GM23248 (cell line): Measurements from ENCODE around the gene MDM1. TPM values are rescaled to one million over a fixed set of nuclear protein-coding genes. Genes with fewer than 3 reads are reported as not detected.

Source experiments
- DNase-seq: peaks from one replicate; pipeline ENCODE4 v3.0.0-alpha.2; 2015
- H2AFZ ChIP-seq: fragments of 200-600 bp; sonication (generic); 2 replicates; pipeline ENCODE4 v1.6.1; 2016; ENCODE audit warnings: antibody characterized with exemption
- H3F3A ChIP-seq: fragments of 200-600 bp; sonication (generic); 2 replicates; pipeline ENCODE4 v1.6.1; 2016; ENCODE audit warnings: mild to moderate bottlenecking, antibody characterized with exemption, mixed run types; ENCODE audit not compliant: insufficient read depth
- H3K27ac ChIP-seq: fragments of 200-600 bp; sonication (generic); 2 replicates; pipeline ENCODE4 v1.5.1; 2016; ENCODE audit warnings: mild to moderate bottlenecking
- H3K27me3 ChIP-seq: fragments of 200-600 bp; sonication (generic); replicated peaks from 2 replicates; pipeline ENCODE4 v1.6.1; 2016; ENCODE audit warnings: mild to moderate bottlenecking; ENCODE audit not compliant: insufficient read depth
- H3K36me3 ChIP-seq: fragments of 200-600 bp; sonication (generic); 2 replicates; pipeline ENCODE4 v1.6.1; 2016; ENCODE audit warnings: low read depth, mild to moderate bottlenecking
- H3K4me1 ChIP-seq: fragments of 200-600 bp; sonication (generic); 2 replicates; pipeline ENCODE4 v1.6.1; 2016; ENCODE audit warnings: mild to moderate bottlenecking; ENCODE audit not compliant: insufficient read depth
- H3K4me2 ChIP-seq: fragments of 200-600 bp; sonication (generic); one replicate; pipeline ENCODE4 v1.6.1; 2016; ENCODE audit warnings: mild to moderate bottlenecking; ENCODE audit not compliant: unreplicated experiment
- H3K4me3 ChIP-seq: fragments of 200-600 bp; sonication (generic); 2 replicates; pipeline ENCODE4 v1.5.1; 2016; ENCODE audit warnings: mild to moderate bottlenecking
- H3K79me2 ChIP-seq: fragments of 200-600 bp; sonication (generic); 2 replicates; pipeline ENCODE4 v1.6.1; 2016; ENCODE audit warnings: mild to moderate bottlenecking; ENCODE audit not compliant: insufficient read depth
- H3K9ac ChIP-seq: fragments of 200-600 bp; sonication (generic); 2 replicates; pipeline ENCODE4 v1.6.1; 2016; ENCODE audit warnings: mild to moderate bottlenecking
- H3K9me2 ChIP-seq: fragments of 200-600 bp; sonication (generic); 2 replicates; pipeline ENCODE4 v1.6.1; 2016; ENCODE audit warnings: mixed run types, mild to moderate bottlenecking, moderate library complexity; ENCODE audit not compliant: insufficient read depth
- H3K9me3 ChIP-seq: fragments of 200-600 bp; sonication (generic); one replicate; pipeline ENCODE4 v1.6.1; 2017; ENCODE audit warnings: low read depth
- H4K20me1 ChIP-seq: fragments of 200-600 bp; sonication (generic); 2 replicates; pipeline ENCODE4 v1.6.0; 2016; ENCODE audit not compliant: insufficient read depth
- EZH2 ChIP-seq: fragments of 200-600 bp; sonication (generic); IDR thresholded peaks from 2 replicates; pipeline ENCODE4 v1.6.1; 2018; ENCODE audit warnings: antibody characterized with exemption, mild to moderate bottlenecking; ENCODE audit not compliant: insufficient read depth, poor library complexity, severe bottlenecking
- EZH2phosphoT487 ChIP-seq: fragments of 200-600 bp; sonication (generic); IDR thresholded peaks from 2 replicates; pipeline ENCODE4 v1.6.1; 2018; ENCODE audit warnings: antibody characterized with exemption, moderate library complexity, mild to moderate bottlenecking, low read depth; ENCODE audit not compliant: insufficient read depth
- WGBS, 2 experiments: methylation state at CpG; one replicate each; pipeline ENCODE4 v1.1.6; 2015 to 2017; ENCODE audit warnings: low lambda C conversion rate in 2 of 2, low coverage in 1 of 2; ENCODE audit errors: missing lambda C conversion rate in 2 of 2; 5-methylcytosine and 5-hydroxymethylcytosine counted together
- in situ Hi-C: fragments of 300-500 bp; cut with MboI; formaldehyde crosslinking; loops from 2 replicates; pipeline ENCODE4 v1.15.0; 2020
- polyA plus RNA-seq: library from polyadenylated mRNA; unstranded; fragments of >200 nt; fragmentation: Nextera tagmentation; extraction: Ambion mirVana; gene quantifications from 2 replicates; pipeline ENCODE4 v1.2.1, GENCODE V29; 2016
- total RNA-seq: library from RNA; depleted of rRNA; stranded (reverse); fragments of >200 nt; shearing (Covaris generic); gene quantifications from 2 replicates; pipeline ENCODE4 v1.2.3, GENCODE V29; 2014

Gene MDM1
- total and polyA plus RNA-seq, 2 experiments from 2014 or later, result 7.3 to 9.9 TPM

GRCh38 chr12:68264158-68264855, 67.9 kb downstream of the MDM1 start:
- Histone ChIP-seq H3K9me3 (no peaks in the 10 kb centered on the region), H3K27me3 (no peaks in the 10 kb centered on the region), H2AFZ (no peak overlapping the region), H4K20me1 (no peaks in the 10 kb centered on the region), H3K27ac (peak overlapping the region; percentile 72), H3F3A (peaks cover 48% of the 10 kb centered on the region), H3K4me3 (no peak overlapping the region), H3K4me1 (peaks cover 79% of the 10 kb centered on the region), H3K4me2 (peak overlapping the region; percentile 16), H3K9ac (no peak overlapping the region), H3K79me2 (no peaks in the 10 kb centered on the region), H3K9me2 (no peaks in the 10 kb centered on the region), H3K36me3 (no peaks in the 10 kb centered on the region)
- in situ Hi-C loops, result no loop called here
- 72 to 78% methylated on average over 6 to 7 of the region's 7 CpGs for WGBS, 2 experiments
- TF ChIP-seq EZH2phosphoT487 (no peak), EZH2 (no peak)
- DNase-seq, result peak; percentile 68

DNA sequence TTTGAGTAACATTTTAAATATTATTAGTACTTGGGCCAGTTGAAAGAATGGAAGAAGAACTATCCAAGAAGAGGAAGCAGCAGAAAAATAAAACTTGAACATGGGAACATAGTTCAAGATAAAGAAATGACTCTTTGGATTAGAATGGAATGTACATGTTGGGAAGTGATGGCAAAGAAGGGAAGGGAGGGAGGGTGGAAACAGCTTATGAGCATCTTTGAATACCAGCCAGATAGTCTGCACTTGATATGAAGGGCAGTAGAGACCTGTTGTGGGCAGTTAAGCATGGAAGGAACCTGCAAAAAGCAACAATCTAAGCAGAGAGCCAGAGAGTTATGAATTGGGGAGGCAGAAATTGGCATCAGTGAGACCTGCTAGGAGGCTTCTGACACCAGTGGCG, 68.8 kb downstream of the MDM1 start:
- H4K20me1 ChIP-seq, result no peaks in the 10 kb centered on the region
- DNase-seq, result peak; percentile 39
- TF ChIP-seq EZH2phosphoT487 (no peak), EZH2 (no peak)

DNA sequence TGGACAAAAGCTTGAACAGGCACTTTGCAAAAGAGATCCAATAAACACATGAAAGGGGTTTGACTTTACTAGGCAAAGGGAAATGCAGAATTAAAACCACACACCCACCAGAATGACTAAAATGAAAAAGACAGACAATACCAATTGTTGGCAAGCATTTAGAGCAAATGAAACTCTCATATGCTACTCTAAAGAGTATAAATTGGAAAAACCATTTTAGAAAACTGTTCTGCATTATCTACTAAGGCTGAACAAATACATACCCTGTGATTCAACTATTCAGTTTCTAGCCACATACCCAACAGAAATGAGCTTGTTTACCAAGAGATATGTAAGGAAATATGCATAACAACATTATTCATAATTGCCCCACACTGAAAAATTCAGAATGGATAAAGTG, 70.3 kb downstream of the MDM1 start:
- H3K27me3 ChIP-seq, result no peaks in the 10 kb centered on the region
- H3K4me2 ChIP-seq, result no peak overlapping the region
- H2AFZ ChIP-seq, result no peak overlapping the region
- in situ Hi-C loops, result no loop called here
- no peaks in the 10 kb centered on the region for H3K79me2 ChIP-seq
- no peaks in the 10 kb centered on the region for H3K9me3 ChIP-seq
- DNase-seq, result no peak
- H3K9ac ChIP-seq, result no peak overlapping the region
- no peaks in the 10 kb centered on the region for H3K9me2 ChIP-seq
- H3K4me3 ChIP-seq, result no peak overlapping the region
- no peak for TF ChIP-seq EZH2
- TF ChIP-seq EZH2phosphoT487, result no peak
- peaks cover 54% of the 10 kb centered on the region for H3F3A ChIP-seq
- no peak overlapping the region for H3K27ac ChIP-seq
- no peaks in the 10 kb centered on the region for H4K20me1 ChIP-seq
- peaks cover 67% of the 10 kb centered on the region for H3K4me1 ChIP-seq
- H3K36me3 ChIP-seq, result no peaks in the 10 kb centered on the region

More for the DNA sequence above, 68.8 kb downstream of the MDM1 start:
- no peak overlapping the region for H3K9ac ChIP-seq
- H3K9me3 ChIP-seq, result no peaks in the 10 kb centered on the region
- H3K9me2 ChIP-seq, result no peaks in the 10 kb centered on the region
- H3K27ac ChIP-seq, result no peak overlapping the region
- in situ Hi-C loops, result no loop called here
- H3K4me1 ChIP-seq, result peaks cover 79% of the 10 kb centered on the region
- WGBS, 2 experiments, result 89 to 100% methylated on average over 1 of the region's 1 CpG
- H3F3A ChIP-seq, result peaks cover 57% of the 10 kb centered on the region
- no peaks in the 10 kb centered on the region for H3K79me2 ChIP-seq
- H3K4me2 ChIP-seq, result no peak overlapping the region
- H3K27me3 ChIP-seq, result no peaks in the 10 kb centered on the region
- no peak overlapping the region for H3K4me3 ChIP-seq
- H2AFZ ChIP-seq, result no peak overlapping the region
- H3K36me3 ChIP-seq, result no peaks in the 10 kb centered on the region

DNA sequence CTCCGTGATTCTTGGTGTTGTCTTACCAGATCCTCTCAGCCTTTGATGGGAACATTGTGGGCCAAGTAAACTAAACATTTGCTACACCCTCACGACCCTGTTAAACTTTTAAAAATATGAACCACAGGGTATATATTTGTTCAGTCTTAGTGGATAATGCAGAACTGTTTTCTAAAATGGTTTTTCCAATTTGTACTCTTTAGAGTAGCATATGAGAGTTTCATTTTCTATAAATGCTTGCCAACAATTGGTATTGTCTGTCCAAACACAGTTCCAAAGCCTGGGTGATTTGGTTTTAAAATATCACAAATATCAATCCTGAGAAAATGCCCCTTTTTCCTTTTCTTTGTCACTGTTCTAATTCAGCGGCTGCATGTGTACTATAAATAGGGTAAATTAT, 72.0 kb downstream of the MDM1 start:
- no peak for DNase-seq
- Histone ChIP-seq H3K79me2 (no peaks in the 10 kb centered on the region), H3K36me3 (no peaks in the 10 kb centered on the region), H3K4me1 (peaks cover 51% of the 10 kb centered on the region), H3K9me2 (no peaks in the 10 kb centered on the region), H3K9me3 (no peaks in the 10 kb centered on the region), H3K4me3 (no peak overlapping the region), H3F3A (peaks cover 45% of the 10 kb centered on the region), H4K20me1 (no peaks in the 10 kb centered on the region), H3K27ac (peak overlapping the region; percentile 88), H3K9ac (peak overlapping the region; percentile 60; the same call in 1 of the 2 replicates), H2AFZ (no peak overlapping the region), H3K27me3 (no peaks in the 10 kb centered on the region), H3K4me2 (peak overlapping the region; percentile 52)
- in situ Hi-C loops, result no loop called here
- 75 to 86% methylated on average over 3 of the region's 3 CpGs for WGBS, 2 experiments
- no peak for TF ChIP-seq EZH2phosphoT487
- TF ChIP-seq EZH2, result no peak
